22Rv1 (cell line): ENCODE results near the gene RAB17.

Experiments used
- ZFX ChIP-seq: fragments of 450-650 bp; IDR thresholded peaks from 2 replicates; pipeline ENCODE4 v1.6.1; 2017; ENCODE audit warnings: antibody characterized with exemption, borderline replicate concordance
- TF ChIP-seq, protein P1 (sequence below): fragments of 450-650 bp; IDR thresholded peaks from 2 replicates; pipeline ENCODE4 v1.5.1; 2017; ENCODE audit warnings: mild to moderate bottlenecking

DNA sequence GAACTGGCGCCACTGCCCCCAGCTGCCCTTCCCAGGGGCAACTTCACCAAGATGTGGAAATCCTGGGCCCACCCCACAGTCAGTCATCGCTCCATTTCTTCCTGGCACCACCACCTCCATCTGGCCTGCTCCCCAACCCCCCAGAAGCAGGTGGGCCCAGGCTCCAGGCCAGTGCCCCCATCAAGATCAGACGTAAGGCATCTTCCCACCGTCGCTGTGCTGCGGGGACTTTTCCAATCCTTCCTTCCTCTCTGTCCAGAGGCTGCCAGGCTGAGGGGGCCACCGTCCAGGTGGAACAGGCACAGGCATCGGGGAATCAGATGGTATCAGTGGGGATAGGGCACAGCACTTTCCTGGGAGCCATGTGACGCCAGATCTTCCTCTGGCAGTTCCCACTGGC is 16.1 kb downstream of the RAB17 start:
- TF ChIP-seq, protein P1, sequence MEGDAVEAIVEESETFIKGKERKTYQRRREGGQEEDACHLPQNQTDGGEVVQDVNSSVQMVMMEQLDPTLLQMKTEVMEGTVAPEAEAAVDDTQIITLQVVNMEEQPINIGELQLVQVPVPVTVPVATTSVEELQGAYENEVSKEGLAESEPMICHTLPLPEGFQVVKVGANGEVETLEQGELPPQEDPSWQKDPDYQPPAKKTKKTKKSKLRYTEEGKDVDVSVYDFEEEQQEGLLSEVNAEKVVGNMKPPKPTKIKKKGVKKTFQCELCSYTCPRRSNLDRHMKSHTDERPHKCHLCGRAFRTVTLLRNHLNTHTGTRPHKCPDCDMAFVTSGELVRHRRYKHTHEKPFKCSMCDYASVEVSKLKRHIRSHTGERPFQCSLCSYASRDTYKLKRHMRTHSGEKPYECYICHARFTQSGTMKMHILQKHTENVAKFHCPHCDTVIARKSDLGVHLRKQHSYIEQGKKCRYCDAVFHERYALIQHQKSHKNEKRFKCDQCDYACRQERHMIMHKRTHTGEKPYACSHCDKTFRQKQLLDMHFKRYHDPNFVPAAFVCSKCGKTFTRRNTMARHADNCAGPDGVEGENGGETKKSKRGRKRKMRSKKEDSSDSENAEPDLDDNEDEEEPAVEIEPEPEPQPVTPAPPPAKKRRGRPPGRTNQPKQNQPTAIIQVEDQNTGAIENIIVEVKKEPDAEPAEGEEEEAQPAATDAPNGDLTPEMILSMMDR, result no peak
- no peak for TF ChIP-seq ZFX
